B cell (primary cell): Measurements from ENCODE around the gene IGLL5. TPM values are rescaled to one million over a fixed set of nuclear protein-coding genes. Genes with fewer than 3 reads are reported as not detected.

Experiments used
- ATAC-seq: fragments of 200-7000 bp; cut with Tn5 transposase; one replicate; pipeline ENCODE4 v1.10.0; 2021; ENCODE audit warnings: low read depth, mild to moderate bottlenecking, moderate number of reproducible peaks, moderate library complexity
- CTCF ChIA-PET: fragments of 350-600 bp; sonication (Branson Sonifier 250); formaldehyde crosslinking; loops from one replicate; lab custom pipeline; 2021; ENCODE audit warnings: antibody characterized with exemption, inconsistent platforms; lab: Charles Lee
- POLR2A ChIA-PET: fragments of 350-600 bp; sonication (Branson Sonifier 250); formaldehyde crosslinking; loops from one replicate; lab custom pipeline; 2021; ENCODE audit warnings: antibody characterized with exemption; lab: Charles Lee
- DNase-seq: peaks from one replicate; pipeline ENCODE4 v3.0.0; 2013
- H2AFZ ChIP-seq: 2 replicates; pipeline ENCODE4 v1.6.1; 2012; ENCODE audit warnings: mild to moderate bottlenecking, low read depth, low read length; ENCODE audit not compliant: insufficient read depth, poor library complexity, severe bottlenecking
- H3K27ac ChIP-seq, 2 donors: 1 replicate in 1 of 2; 2 replicates in 1 of 2; pipeline ENCODE4 v1.5.1; 2012 to 2013; ENCODE audit warnings: low read length in 2 of 2, mild to moderate bottlenecking in 2 of 2, moderate library complexity in 1 of 2
- H3K27me3 ChIP-seq, 4 experiments: fragments of 200-600 bp in 1 of 4; sonication (generic) in 1 of 4; replicated peaks in 1 of 4; 1 replicate in 2 of 4; 2 replicates in 2 of 4; pipeline versions ENCODE4 v1.6.1 to v1.7.0; 2013 to 2016; ENCODE audit warnings: low read length in 3 of 4, mild to moderate bottlenecking in 2 of 4, mixed read lengths in 1 of 4, moderate library complexity in 1 of 4; ENCODE audit not compliant: insufficient read depth in 4 of 4, control insufficient read depth in 3 of 4; ENCODE audit errors: control extremely low read depth in 1 of 4
- H3K36me3 ChIP-seq, 2 experiments: replicated peaks in 1 of 2; 1 replicate in 1 of 2; 2 replicates in 1 of 2; pipeline versions ENCODE4 v1.6.1 to v1.7.1; 2013; ENCODE audit warnings: low read length in 1 of 2; ENCODE audit not compliant: insufficient read depth in 2 of 2, control insufficient read depth in 1 of 2; ENCODE audit errors: control extremely low read depth in 1 of 2, extremely low read depth in 1 of 2
- H3K4me1 ChIP-seq, 2 donors: fragments of 200-600 bp in 1 of 2; sonication (generic) in 1 of 2; 1 replicate in 1 of 2; 2 replicates in 1 of 2; pipeline versions ENCODE4 v1.5.1 to v1.6.1; 2013 to 2017; ENCODE audit warnings: low read length in 2 of 2; ENCODE audit not compliant: control insufficient read depth in 2 of 2, insufficient read depth in 2 of 2
- H3K4me2 ChIP-seq: replicated peaks from 2 replicates; pipeline ENCODE3; 2012; ENCODE audit warnings: mild to moderate bottlenecking, low read depth, low read length; ENCODE audit not compliant: poor library complexity, severe bottlenecking
- H3K4me3 ChIP-seq, 5 experiments: fragments of 200-600 bp in 1 of 5; sonication (generic) in 1 of 5; 1 replicate in 3 of 5; 2 replicates in 2 of 5; pipeline versions ENCODE4 v1.5.1 to v1.7.0; 2011 to 2016; ENCODE audit warnings: low read length in 4 of 5, mild to moderate bottlenecking in 4 of 5, low read depth in 2 of 5, control low read depth in 1 of 5, moderate library complexity in 1 of 5; ENCODE audit not compliant: insufficient read depth in 1 of 5; ENCODE audit errors: control extremely low read depth in 1 of 5, extremely low read depth in 1 of 5
- H3K79me2 ChIP-seq: fragments of 200-600 bp; sonication (generic); one replicate; pipeline ENCODE4 v1.6.0; 2016; ENCODE audit warnings: low read length; ENCODE audit not compliant: control insufficient read depth, insufficient read depth
- H3K9ac ChIP-seq: fragments of 200-600 bp; sonication (generic); 2 replicates; pipeline ENCODE4 v1.6.1; 2017; ENCODE audit warnings: mild to moderate bottlenecking, low read length, moderate library complexity
- H3K9me3 ChIP-seq, 3 donors: one replicate each; pipeline versions ENCODE4 v1.6.1 to v1.7.1; 2013; ENCODE audit warnings: low read length in 2 of 3; ENCODE audit not compliant: control insufficient read depth in 2 of 3, insufficient read depth in 1 of 3; ENCODE audit errors: control extremely low read depth in 1 of 3
- H4K20me1 ChIP-seq: 2 replicates; pipeline ENCODE4 v1.6.0; 2012; ENCODE audit warnings: mild to moderate bottlenecking, low read length; ENCODE audit not compliant: insufficient read depth, control insufficient read depth, poor library complexity, severe bottlenecking
- H3K27ac Mint-ChIP-seq: one replicate; pipeline ENCODE4 v1.8.0; 2021; ENCODE audit warnings: mixed read lengths
- H3K27me3 Mint-ChIP-seq: one replicate; pipeline ENCODE4 v1.8.0; 2021; ENCODE audit warnings: mixed read lengths
- H3K4me1 Mint-ChIP-seq: one replicate; pipeline ENCODE4 v1.8.0; 2021; ENCODE audit warnings: mixed read lengths
- H3K4me3 Mint-ChIP-seq: one replicate; pipeline ENCODE4 v1.8.0; 2021; ENCODE audit warnings: mixed read lengths
- H3K9me3 Mint-ChIP-seq: one replicate; pipeline ENCODE4 v1.8.0; 2022; ENCODE audit warnings: mixed read lengths; ENCODE audit not compliant: insufficient read depth
- EZH2 ChIP-seq: IDR thresholded peaks from 2 replicates; pipeline ENCODE4 v1.6.1; 2012; ENCODE audit warnings: borderline replicate concordance, low read depth, mild to moderate bottlenecking, moderate library complexity, low read length; ENCODE audit not compliant: insufficient read depth, poor library complexity, severe bottlenecking
- WGBS: methylation state at CpG from one replicate; pipeline ENCODE4 v1.1.5; 2013; ENCODE audit warnings: missing lambda C conversion rate; ENCODE audit not compliant: insufficient coverage; 5-methylcytosine and 5-hydroxymethylcytosine counted together
- intact Hi-C: fragments of 100-400 bp; cut with micrococcal nuclease; formaldehyde crosslinking; loops from one replicate; pipeline ENCODE4 v1.10.0; 2022
- polyA plus RNA-seq: library from polyadenylated mRNA; depleted of rRNA; stranded (reverse); fragments of >200 nt; gene quantifications from 2 replicates; pipeline ENCODE4 v1.2.3, GENCODE V29; 2012
- total RNA-seq, 2 donors: library from RNA; stranded (reverse); fragments of 120-200 nt in 1 of 2; gene quantifications; 1 replicate in 1 of 2; 2 replicates in 1 of 2; pipeline versions ENCODE4 v1.2.3 to v1.2.4, GENCODE V29; 2013 to 2022
- TF ChIP-seq, protein P1 (sequence below): fragments of 200-600 bp; IDR thresholded peaks from one replicate; pipeline ENCODE4 v1.8.0; 2022; ENCODE audit warnings: antibody characterized with exemption, mild to moderate bottlenecking

The IGLL5 gene
- total and polyA plus RNA-seq, 2 donors (not counting 1 experiment from before 2014, with no cell fraction given) = 39.8 to 365 TPM

DNA sequence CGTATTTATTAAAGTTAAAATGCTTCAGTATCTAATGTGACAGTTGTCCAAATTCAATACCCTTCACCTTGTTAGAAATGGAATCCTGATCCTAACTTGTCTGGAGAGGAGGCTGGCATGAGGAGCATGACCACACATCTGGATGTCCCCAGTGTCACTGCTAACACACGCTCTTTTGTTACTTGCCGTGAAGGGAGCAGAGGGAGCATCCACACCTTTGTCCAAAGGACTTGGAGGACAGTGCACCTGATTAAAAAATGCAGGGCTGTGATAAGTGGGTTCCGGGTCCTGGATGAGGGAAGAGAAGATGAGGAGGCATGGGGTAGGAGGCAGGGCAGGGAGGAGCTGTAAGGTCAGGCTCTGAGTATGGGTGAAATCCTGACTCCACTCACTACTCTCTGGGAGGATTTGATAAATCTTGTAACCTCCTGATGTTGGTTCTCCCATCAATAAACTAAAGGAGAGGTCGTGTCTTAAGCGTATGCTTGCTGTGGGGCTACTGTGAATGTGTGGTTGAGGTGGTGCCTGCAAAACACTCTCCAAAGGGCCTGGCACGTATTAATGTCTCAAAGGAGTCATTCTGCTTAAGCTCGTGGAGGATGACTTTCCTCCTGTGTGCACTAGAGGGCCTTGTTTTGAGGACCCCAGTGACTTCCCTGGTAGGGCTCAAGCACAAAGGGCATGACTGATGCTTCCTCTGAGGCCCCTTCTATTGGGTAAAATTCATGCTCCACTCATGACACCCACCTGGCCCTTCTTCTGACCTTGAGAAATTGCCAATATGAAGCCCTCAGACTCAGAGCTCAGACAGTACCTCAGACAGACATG, 16.8 kb upstream of the IGLL5 start:
- intact Hi-C loops = loop anchor here (1.0 kb wide), 1 partner anchor 9 kb away; no protein-coding TSS in a partner anchor
- no peak overlapping the region for H3K27ac ChIP-seq
- H3K9me3 Mint-ChIP-seq = peaks cover 2% of the 10 kb centered on the region
- H3K4me2 ChIP-seq = peak overlapping the region; percentile 32
- 58% methylated on average over 5 of the region's 8 CpGs for WGBS
- peaks cover 33 to 40% of the 10 kb centered on the region in 2 donors for H3K4me1 ChIP-seq
- no peaks in the 10 kb centered on the region for H3K36me3 ChIP-seq
- no peak overlapping the region for H3K4me3 ChIP-seq
- ChIA-PET CTCF (interaction anchor here (0.9 to 2.0 kb wide), 14 partner anchors 9 to 283 kb away, joined by 3 to 24 read pairs (median 6); no protein-coding TSS in a partner anchor), POLR2A (interaction anchor here (1.3 kb wide), 1 partner anchor 61 kb away, joined by 3 read pairs; no protein-coding TSS in a partner anchor)
- no peaks in the 10 kb centered on the region for H3K79me2 ChIP-seq
- no peak overlapping the region for H3K27ac Mint-ChIP-seq
- H3K27me3 Mint-ChIP-seq = peaks cover 3% of the 10 kb centered on the region
- no peak overlapping the region for H2AFZ ChIP-seq
- TF ChIP-seq, protein P1, sequence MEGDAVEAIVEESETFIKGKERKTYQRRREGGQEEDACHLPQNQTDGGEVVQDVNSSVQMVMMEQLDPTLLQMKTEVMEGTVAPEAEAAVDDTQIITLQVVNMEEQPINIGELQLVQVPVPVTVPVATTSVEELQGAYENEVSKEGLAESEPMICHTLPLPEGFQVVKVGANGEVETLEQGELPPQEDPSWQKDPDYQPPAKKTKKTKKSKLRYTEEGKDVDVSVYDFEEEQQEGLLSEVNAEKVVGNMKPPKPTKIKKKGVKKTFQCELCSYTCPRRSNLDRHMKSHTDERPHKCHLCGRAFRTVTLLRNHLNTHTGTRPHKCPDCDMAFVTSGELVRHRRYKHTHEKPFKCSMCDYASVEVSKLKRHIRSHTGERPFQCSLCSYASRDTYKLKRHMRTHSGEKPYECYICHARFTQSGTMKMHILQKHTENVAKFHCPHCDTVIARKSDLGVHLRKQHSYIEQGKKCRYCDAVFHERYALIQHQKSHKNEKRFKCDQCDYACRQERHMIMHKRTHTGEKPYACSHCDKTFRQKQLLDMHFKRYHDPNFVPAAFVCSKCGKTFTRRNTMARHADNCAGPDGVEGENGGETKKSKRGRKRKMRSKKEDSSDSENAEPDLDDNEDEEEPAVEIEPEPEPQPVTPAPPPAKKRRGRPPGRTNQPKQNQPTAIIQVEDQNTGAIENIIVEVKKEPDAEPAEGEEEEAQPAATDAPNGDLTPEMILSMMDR = peak; percentile 44
- TF ChIP-seq EZH2 = no peak
- peaks cover 1 to 40% (median 18%) of the 10 kb centered on the region in 3 donors for H3K9me3 ChIP-seq
- no peak overlapping the region for H3K9ac ChIP-seq
- H3K27me3 ChIP-seq = peaks cover 0 to 6% (median 3%) of the 10 kb centered on the region in 4 experiments
- no peak overlapping the region for H3K4me3 Mint-ChIP-seq
- peak; percentile 56 for ATAC-seq
- peak; percentile 54 for DNase-seq
- H3K4me1 Mint-ChIP-seq = peaks cover 39% of the 10 kb centered on the region
- H4K20me1 ChIP-seq = no peaks in the 10 kb centered on the region
